HepG2 (cell line): ENCODE data around the gene GNA14. TPM values are rescaled to one million over a fixed set of nuclear protein-coding genes. Genes with fewer than 3 reads are reported as not detected.

ENCODE experiments used
- ATF6 ChIP-seq: sonication (generic); formaldehyde crosslinking; conservative IDR thresholded peaks from 2 replicates; pipeline ENCODE4 v1.4.0; 2020; ENCODE audit warnings: missing genetic modification reagents
- NFKB2 ChIP-seq: sonication (generic); formaldehyde crosslinking; IDR thresholded peaks from 2 replicates; pipeline ENCODE4 v1.4.0; 2020; ENCODE audit warnings: missing genetic modification reagents, borderline replicate concordance
- ZNF512B ChIP-seq: sonication (generic); formaldehyde crosslinking; IDR thresholded peaks from 2 replicates; pipeline ENCODE4 v1.5.1; 2020; ENCODE audit warnings: missing genetic modification reagents, mild to moderate bottlenecking, borderline replicate concordance
- ZNF513 ChIP-seq: sonication (generic); formaldehyde crosslinking; conservative IDR thresholded peaks from 2 replicates; pipeline ENCODE4 v1.5.0; 2020; ENCODE audit warnings: missing genetic modification reagents
- polyA plus RNA-seq, 8 experiments: library from polyadenylated mRNA; depleted of rRNA in 3 of 8; stranded (reverse) in 7 of 8; unstranded in 1 of 8; fragments of >200 nt; fragmentation: Illumina TruSeq in 4 of 8; extraction: Trizol in 4 of 8; gene quantifications; 2 replicates each; pipeline versions ENCODE4 v1.2.1 to v1.2.3, GENCODE V29; 2011 to 2016; ENCODE audit warnings: low read depth in 4 of 8, missing spikeins in 1 of 8, mixed read lengths in 1 of 8; ENCODE audit not compliant: insufficient read depth in 1 of 8
- total RNA-seq, 5 experiments: library from RNA; depleted of rRNA; stranded (reverse); fragments of >200 nt; fragmentation: Illumina TruSeq; extraction: Trizol; gene quantifications; 2 replicates each; pipeline ENCODE4 v1.2.3, GENCODE V29; 2016; ENCODE audit warnings: low read depth in 1 of 5

GNA14 gene
- total and polyA plus RNA-seq, 2 of the 13 experiments (the other 11 are each of a cell fraction or from before 2014, with no cell fraction given): not detected

GRCh38 chr9:77453825-77454647 lies 194.1 kb downstream of the GNA14 start (continued):
- TF ChIP-seq ZNF513 (CRISPR knock-in tag) (no peak), ATF6 (CRISPR knock-in tag) (no peak), NFKB2 (CRISPR knock-in tag) (no peak), ZNF512B (CRISPR knock-in tag) (no peak)
